Common myeloid progenitor, CD34-positive (primary cell): ENCODE measurements around the gene FAM53B.

ENCODE experiments used
- CTCF ChIA-PET: fragments of 350-600 bp; sonication (Branson Sonifier 250); formaldehyde crosslinking; loops from one replicate; lab custom pipeline; 2021; ENCODE audit warnings: antibody characterized with exemption; lab: Charles Lee
- POLR2A ChIA-PET: fragments of 350-600 bp; sonication (Branson Sonifier 250); formaldehyde crosslinking; loops from one replicate; lab custom pipeline; 2021; ENCODE audit warnings: antibody characterized with exemption; lab: Charles Lee
- DNase-seq, 3 donors: peaks; one replicate each; pipeline versions ENCODE4 v3.0.0 to v3.0.0-alpha.2; 2013
- H3K27ac ChIP-seq, 2 experiments: 1 replicate in 1 of 2; 2 replicates in 1 of 2; pipeline ENCODE4 v1.7.0; 2013; ENCODE audit warnings: inconsistent platforms in 2 of 2, low read length in 2 of 2, mild to moderate bottlenecking in 2 of 2, low read depth in 1 of 2, moderate library complexity in 1 of 2; ENCODE audit not compliant: severe bottlenecking in 2 of 2, insufficient read depth in 1 of 2, poor library complexity in 1 of 2
- H3K27me3 ChIP-seq, 5 experiments: replicated peaks in 2 of 5; 1 replicate in 3 of 5; 2 replicates in 2 of 5; pipeline versions ENCODE4 v1.6.1 to v1.7.0; 2013; ENCODE audit warnings: low read length in 4 of 5, mild to moderate bottlenecking in 2 of 5, moderate library complexity in 2 of 5, inconsistent platforms in 1 of 5; ENCODE audit not compliant: insufficient read depth in 5 of 5, control insufficient read depth in 4 of 5
- H3K36me3 ChIP-seq, 4 experiments: 1 replicate in 2 of 4; 2 replicates in 2 of 4; pipeline versions ENCODE4 v1.6.1 to v1.7.0; 2013; ENCODE audit warnings: low read length in 3 of 4, control low read depth in 1 of 4, mild to moderate bottlenecking in 1 of 4; ENCODE audit not compliant: control insufficient read depth in 4 of 4, insufficient read depth in 4 of 4
- H3K4me1 ChIP-seq, 4 experiments: 1 replicate in 3 of 4; 2 replicates in 1 of 4; pipeline versions ENCODE4 v1.6.1 to v1.7.1; 2013; ENCODE audit warnings: low read length in 3 of 4, mild to moderate bottlenecking in 3 of 4, control low read depth in 1 of 4, inconsistent platforms in 1 of 4, moderate library complexity in 1 of 4; ENCODE audit not compliant: control insufficient read depth in 4 of 4, insufficient read depth in 4 of 4; ENCODE audit errors: control extremely low read depth in 1 of 4
- H3K4me3 ChIP-seq, 7 experiments: 1 replicate in 4 of 7; 2 replicates in 3 of 7; pipeline versions ENCODE4 v1.5.1 to v1.7.0; 2013; ENCODE audit warnings: mild to moderate bottlenecking in 7 of 7, low read length in 6 of 7, moderate library complexity in 6 of 7, inconsistent platforms in 2 of 7, low read depth in 2 of 7, control low read depth in 1 of 7; ENCODE audit not compliant: insufficient read depth in 4 of 7, control insufficient read depth in 1 of 7; ENCODE audit errors: extremely low read depth in 1 of 7
- H3K9me3 ChIP-seq, 5 experiments: 1 replicate in 4 of 5; 2 replicates in 1 of 5; pipeline versions ENCODE4 v1.6.1 to v1.7.1; 2013; ENCODE audit warnings: low read length in 4 of 5, mild to moderate bottlenecking in 2 of 5, inconsistent platforms in 1 of 5, low read depth in 1 of 5, moderate library complexity in 1 of 5; ENCODE audit not compliant: control insufficient read depth in 4 of 5, insufficient read depth in 2 of 5; ENCODE audit errors: control extremely low read depth in 1 of 5
- WGBS: methylation state at CpG from one replicate; pipeline ENCODE4 v1.1.5; 2013; ENCODE audit not compliant: insufficient coverage; 5-methylcytosine and 5-hydroxymethylcytosine counted together

FAM53B gene

DNA sequence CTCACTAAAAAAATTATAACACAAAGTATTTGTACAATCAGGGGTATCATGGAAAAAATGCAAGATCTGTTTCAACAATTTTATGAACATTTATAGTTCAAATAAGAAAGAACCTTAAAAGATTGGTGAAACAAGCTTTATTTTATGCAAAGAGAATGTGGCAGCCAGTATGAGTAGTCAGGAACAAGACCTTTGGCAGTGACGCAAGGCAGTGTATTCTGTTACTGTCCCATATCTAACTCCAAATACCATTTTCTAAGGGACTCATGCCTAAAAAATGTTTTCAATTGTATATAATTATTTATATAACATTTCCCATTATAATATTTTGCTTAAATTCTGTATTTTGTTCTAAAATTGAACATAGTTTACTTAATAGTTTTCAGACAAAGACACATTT is 19.1 kb upstream of the FAM53B start:
- Histone ChIP-seq H3K27me3 (no peaks in the 10 kb centered on the region), H3K27ac (no peak overlapping the region), H3K4me1 (no peaks in the 10 kb centered on the region), H3K4me3 (no peak overlapping the region), H3K36me3 (peaks cover 13 to 52% (median 23%) of the 10 kb centered on the region in 4 experiments), H3K9me3 (no peaks in the 10 kb centered on the region)
- ChIA-PET POLR2A (no interaction called here), CTCF (interaction anchor here (1.0 kb wide), 1 partner anchor 9 kb away, joined by 3 read pairs; no protein-coding TSS in a partner anchor)
- WGBS = no CpG with 5 or more reads among the region's 1 CpG
- DNase-seq = no peak

DNA sequence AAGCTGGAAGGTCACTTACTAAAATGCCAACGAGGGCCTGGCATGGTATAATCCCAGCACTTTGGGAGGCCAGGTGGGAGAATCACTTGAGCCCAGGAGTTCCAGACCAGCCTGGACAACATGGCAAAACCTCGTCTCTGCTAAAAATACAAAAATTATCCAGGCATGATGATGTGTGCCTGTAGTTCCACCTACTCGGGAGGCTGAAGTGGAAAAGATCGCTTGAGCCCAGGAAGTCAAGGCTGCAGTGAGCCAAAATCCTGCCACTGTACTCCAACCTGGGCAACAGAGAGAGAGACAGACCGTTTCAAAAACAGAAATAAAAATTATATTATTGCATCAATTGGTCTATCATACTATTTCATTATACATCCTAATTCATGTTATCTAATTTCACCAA is 18.1 kb upstream of the FAM53B start:
- H3K9me3 ChIP-seq = no peaks in the 10 kb centered on the region
- CTCF ChIA-PET = interaction anchor here (1.0 to 1.2 kb wide), 2 partner anchors 10 to 11 kb away, joined by 3 to 4 read pairs; no protein-coding TSS in a partner anchor
- 96% methylated on average over 4 of the region's 5 CpGs for WGBS
- H3K27ac ChIP-seq = no peak overlapping the region
- H3K4me3 ChIP-seq = no peak overlapping the region
- DNase-seq = no peak
- H3K27me3 ChIP-seq = no peaks in the 10 kb centered on the region
- no peaks in the 10 kb centered on the region for H3K4me1 ChIP-seq
- peaks cover 13 to 50% (median 27%) of the 10 kb centered on the region in 4 experiments for H3K36me3 ChIP-seq
- POLR2A ChIA-PET = no interaction called here

GRCh38 chr10:124756156-124756903 is 12.2 kb upstream of the FAM53B start:
- peaks cover 10 to 43% (median 30%) of the 10 kb centered on the region in 4 experiments for H3K36me3 ChIP-seq
- ChIA-PET CTCF (interaction anchor here (0.8 to 4.1 kb wide), 7 partner anchors 9 to 216 kb away, joined by 3 to 28 read pairs (median 3); partner anchors contain the start of gene EEF1AKMT2), POLR2A (interaction anchor here (0.7 kb wide), 1 partner anchor 22 kb away, joined by 3 read pairs; no protein-coding TSS in a partner anchor)
- no peak for DNase-seq
- H3K27me3 ChIP-seq = no peaks in the 10 kb centered on the region
- H3K4me3 ChIP-seq = no peak overlapping the region
- H3K27ac ChIP-seq = no peak overlapping the region
- H3K4me1 ChIP-seq = no peaks in the 10 kb centered on the region
- no peaks in the 10 kb centered on the region for H3K9me3 ChIP-seq
- 100% methylated on average over 1 of the region's 5 CpGs for WGBS

DNA sequence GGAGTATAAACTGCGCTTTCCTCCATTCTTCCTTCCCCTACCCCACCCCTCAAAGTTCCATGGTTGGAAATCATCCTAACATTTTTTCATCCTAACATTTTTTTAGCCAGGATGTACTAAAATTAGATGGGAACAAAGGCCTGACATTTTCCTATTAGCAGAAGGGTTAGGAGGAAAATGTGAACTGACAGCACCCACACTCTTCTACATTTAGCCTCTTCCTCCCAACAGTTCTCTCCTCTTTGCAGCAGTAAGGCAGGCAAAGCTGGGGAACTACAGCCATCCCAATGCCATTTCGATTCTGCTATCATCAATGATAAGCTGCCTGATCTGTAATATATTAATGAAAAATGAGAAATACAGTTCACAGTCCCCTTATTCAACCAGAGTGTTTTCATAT is 11.4 kb upstream of the FAM53B start:
- H3K36me3 ChIP-seq = peaks cover 9 to 40% (median 26%) of the 10 kb centered on the region in 4 experiments
- H3K27me3 ChIP-seq = no peaks in the 10 kb centered on the region
- H3K9me3 ChIP-seq = no peaks in the 10 kb centered on the region
- WGBS = 100% methylated on average over 1 of the region's 2 CpGs
- POLR2A ChIA-PET = no interaction called here
- no peak overlapping the region for H3K4me3 ChIP-seq
- no peak overlapping the region for H3K27ac ChIP-seq
- CTCF ChIA-PET = interaction anchor here (0.8 to 4.1 kb wide), 5 partner anchors 9 to 69 kb away, joined by 3 to 28 read pairs (median 4); partner anchors contain the start of gene EEF1AKMT2
- no peak for DNase-seq
- no peaks in the 10 kb centered on the region for H3K4me1 ChIP-seq

- Histone ChIP-seq H3K27ac (no peak overlapping the region), H3K9me3 (no peaks in the 10 kb centered on the region), H3K27me3 (no peaks in the 10 kb centered on the region), H3K4me3 (no peak overlapping the region), H3K36me3 (peaks cover 8 to 28% (median 18%) of the 10 kb centered on the region in 4 experiments), H3K4me1 (no peaks in the 10 kb centered on the region)
- ChIA-PET CTCF (interaction anchor here (0.6 to 4.1 kb wide), 6 partner anchors 7 to 122 kb away, joined by 3 to 28 read pairs (median 4); no protein-coding TSS in a partner anchor), POLR2A (no interaction called here)
- 100% methylated on average over 1 of the region's 5 CpGs for WGBS
- no peak for DNase-seq
Measured at GRCh38 chr10:124754227-124754626, 10.0 kb upstream of the FAM53B start.

- Histone ChIP-seq H3K36me3 (peaks cover 4 to 9% (median 6%) of the 10 kb centered on the region in 4 experiments), H3K9me3 (no peaks in the 10 kb centered on the region), H3K4me3 (no peak overlapping the region), H3K27ac (no peak overlapping the region), H3K27me3 (no peaks in the 10 kb centered on the region), H3K4me1 (peaks cover 0 to 9% (median 6%) of the 10 kb centered on the region in 4 experiments)
- CTCF ChIA-PET = interaction anchor here (0.6 to 6.0 kb wide), 14 partner anchors 7 to 217 kb away, joined by 3 to 112 read pairs (median 4); partner anchors contain the start of gene EEF1AKMT2
- POLR2A ChIA-PET = no interaction called here
- WGBS = 86% methylated on average over 1 of the region's 4 CpGs
- no peak for DNase-seq
Measured at GRCh38 chr10:124748953-124749645, 4.9 kb upstream of the FAM53B start.
